ENCODE data around the gene MARCHF3.

DNA sequence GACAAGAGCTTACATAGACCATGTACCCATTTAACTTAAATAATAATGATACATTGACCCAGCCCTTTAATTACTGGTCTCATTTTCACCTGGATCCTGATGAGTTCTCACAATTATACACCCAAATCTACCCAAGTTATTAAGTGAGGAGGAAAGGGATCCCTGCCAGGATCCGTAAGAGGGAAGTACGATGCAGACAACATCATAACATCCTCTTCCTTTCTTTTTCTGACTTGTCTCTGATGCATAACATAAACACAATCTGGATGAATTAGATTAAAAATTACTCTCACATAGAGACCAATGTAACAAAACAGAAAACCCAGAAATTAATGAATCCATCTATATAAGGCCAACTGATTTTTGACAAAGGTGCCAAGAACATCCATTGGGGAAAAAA, 17.0 kb downstream of the MARCHF3 start:
- TF ChIP-seq EZH2 (IDR thresholded peaks at IDR 0.05) (no peak), POLR2AphosphoS5 (IDR thresholded peaks at IDR 0.05; ENCODE audit: borderline replicate concordance, low read depth, low read length) (no peak), FOXP2 (optimal IDR thresholded peaks at IDR 0.05; ENCODE audit: control extremely low read depth, extremely low read length, insufficient read depth) (no peak)

Measured in SK-N-MC (cell line).